HL-60 (cell line): ENCODE results near the gene IL10RA.

ENCODE experiments used
- GABPA ChIP-seq: IDR thresholded peaks from 2 replicates; pipeline ENCODE4 v1.6.1; 2012; ENCODE audit warnings: low read depth
- POLR2AphosphoS5 ChIP-seq: IDR thresholded peaks from 2 replicates; pipeline ENCODE4 v1.6.1; 2012; ENCODE audit warnings: low read depth
- SPI1 ChIP-seq: IDR thresholded peaks from 2 replicates; pipeline ENCODE4 v1.6.1; 2012; ENCODE audit warnings: low read depth, mild to moderate bottlenecking, borderline replicate concordance
- TF ChIP-seq, protein P1 (sequence below): IDR thresholded peaks from one replicate; pipeline ENCODE4 v1.5.1; 2011; ENCODE audit warnings: low read length, control low read depth, inconsistent platforms; ENCODE audit not compliant: insufficient read depth
- TF ChIP-seq, protein P2 (sequence below): IDR thresholded peaks from 2 replicates; pipeline ENCODE4 v1.6.1; 2012; ENCODE audit warnings: low read depth; ENCODE audit not compliant: insufficient replicate concordance

DNA sequence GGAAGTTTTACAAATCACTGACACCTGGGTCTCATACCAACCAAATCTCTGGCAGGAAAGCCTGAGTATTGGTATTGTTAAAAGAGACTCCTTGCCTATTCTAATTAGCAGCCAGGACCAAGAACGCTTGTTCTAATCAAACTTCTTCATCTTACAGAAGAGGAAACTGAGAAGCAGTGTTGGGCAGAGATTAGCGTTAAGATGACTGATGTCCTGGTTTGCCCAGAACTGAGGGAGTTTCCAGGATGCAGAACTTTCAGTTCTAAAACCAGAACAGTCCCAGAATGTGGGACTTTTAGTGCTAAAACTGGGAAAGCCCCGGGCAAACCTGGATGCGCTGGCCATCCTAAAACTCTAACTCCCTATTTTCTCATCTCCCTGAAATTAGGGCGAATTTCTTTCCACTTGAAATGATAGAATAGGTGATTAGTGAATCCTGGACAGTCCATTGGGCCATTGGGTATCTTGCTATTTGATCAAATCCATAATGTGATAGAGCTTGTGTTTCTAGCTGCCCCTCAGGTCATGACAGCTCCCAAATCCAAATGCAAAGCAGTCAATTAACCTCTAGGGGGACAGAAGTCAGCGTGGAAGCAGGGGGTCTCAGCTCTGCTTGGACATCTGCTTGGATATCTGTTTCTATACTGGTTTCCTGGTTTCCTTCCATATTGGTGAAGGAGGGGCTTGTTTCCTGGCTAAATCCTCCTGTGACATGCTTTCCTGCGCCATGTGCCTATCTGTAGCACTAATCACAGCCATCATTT is 41.0 kb upstream of the IL10RA start:
- TF ChIP-seq, protein P1, sequence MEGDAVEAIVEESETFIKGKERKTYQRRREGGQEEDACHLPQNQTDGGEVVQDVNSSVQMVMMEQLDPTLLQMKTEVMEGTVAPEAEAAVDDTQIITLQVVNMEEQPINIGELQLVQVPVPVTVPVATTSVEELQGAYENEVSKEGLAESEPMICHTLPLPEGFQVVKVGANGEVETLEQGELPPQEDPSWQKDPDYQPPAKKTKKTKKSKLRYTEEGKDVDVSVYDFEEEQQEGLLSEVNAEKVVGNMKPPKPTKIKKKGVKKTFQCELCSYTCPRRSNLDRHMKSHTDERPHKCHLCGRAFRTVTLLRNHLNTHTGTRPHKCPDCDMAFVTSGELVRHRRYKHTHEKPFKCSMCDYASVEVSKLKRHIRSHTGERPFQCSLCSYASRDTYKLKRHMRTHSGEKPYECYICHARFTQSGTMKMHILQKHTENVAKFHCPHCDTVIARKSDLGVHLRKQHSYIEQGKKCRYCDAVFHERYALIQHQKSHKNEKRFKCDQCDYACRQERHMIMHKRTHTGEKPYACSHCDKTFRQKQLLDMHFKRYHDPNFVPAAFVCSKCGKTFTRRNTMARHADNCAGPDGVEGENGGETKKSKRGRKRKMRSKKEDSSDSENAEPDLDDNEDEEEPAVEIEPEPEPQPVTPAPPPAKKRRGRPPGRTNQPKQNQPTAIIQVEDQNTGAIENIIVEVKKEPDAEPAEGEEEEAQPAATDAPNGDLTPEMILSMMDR, result no peak
- TF ChIP-seq, protein P2, sequence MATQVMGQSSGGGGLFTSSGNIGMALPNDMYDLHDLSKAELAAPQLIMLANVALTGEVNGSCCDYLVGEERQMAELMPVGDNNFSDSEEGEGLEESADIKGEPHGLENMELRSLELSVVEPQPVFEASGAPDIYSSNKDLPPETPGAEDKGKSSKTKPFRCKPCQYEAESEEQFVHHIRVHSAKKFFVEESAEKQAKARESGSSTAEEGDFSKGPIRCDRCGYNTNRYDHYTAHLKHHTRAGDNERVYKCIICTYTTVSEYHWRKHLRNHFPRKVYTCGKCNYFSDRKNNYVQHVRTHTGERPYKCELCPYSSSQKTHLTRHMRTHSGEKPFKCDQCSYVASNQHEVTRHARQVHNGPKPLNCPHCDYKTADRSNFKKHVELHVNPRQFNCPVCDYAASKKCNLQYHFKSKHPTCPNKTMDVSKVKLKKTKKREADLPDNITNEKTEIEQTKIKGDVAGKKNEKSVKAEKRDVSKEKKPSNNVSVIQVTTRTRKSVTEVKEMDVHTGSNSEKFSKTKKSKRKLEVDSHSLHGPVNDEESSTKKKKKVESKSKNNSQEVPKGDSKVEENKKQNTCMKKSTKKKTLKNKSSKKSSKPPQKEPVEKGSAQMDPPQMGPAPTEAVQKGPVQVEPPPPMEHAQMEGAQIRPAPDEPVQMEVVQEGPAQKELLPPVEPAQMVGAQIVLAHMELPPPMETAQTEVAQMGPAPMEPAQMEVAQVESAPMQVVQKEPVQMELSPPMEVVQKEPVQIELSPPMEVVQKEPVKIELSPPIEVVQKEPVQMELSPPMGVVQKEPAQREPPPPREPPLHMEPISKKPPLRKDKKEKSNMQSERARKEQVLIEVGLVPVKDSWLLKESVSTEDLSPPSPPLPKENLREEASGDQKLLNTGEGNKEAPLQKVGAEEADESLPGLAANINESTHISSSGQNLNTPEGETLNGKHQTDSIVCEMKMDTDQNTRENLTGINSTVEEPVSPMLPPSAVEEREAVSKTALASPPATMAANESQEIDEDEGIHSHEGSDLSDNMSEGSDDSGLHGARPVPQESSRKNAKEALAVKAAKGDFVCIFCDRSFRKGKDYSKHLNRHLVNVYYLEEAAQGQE, result no peak
- TF ChIP-seq POLR2AphosphoS5 (no peak), GABPA (no peak), SPI1 (no peak)
